Skeletal muscle tissue (tissue), 4 donors: ENCODE data around the gene MYO1D. TPM values are rescaled to one million over a fixed set of nuclear protein-coding genes. Genes with fewer than 3 reads are reported as not detected.

Experiments used
- H3K27ac ChIP-seq: one replicate; pipeline ENCODE4 v1.7.0; 2013; ENCODE audit warnings: mild to moderate bottlenecking, low read depth, low read length, inconsistent platforms
- H3K27me3 ChIP-seq, 3 donors: one replicate each; pipeline ENCODE4 v1.7.0; 2013; ENCODE audit warnings: low read length in 3 of 3; ENCODE audit not compliant: control insufficient read depth in 3 of 3, insufficient read depth in 3 of 3
- H3K36me3 ChIP-seq, 3 donors: one replicate each; pipeline ENCODE4 v1.7.0; 2013; ENCODE audit warnings: low read length in 3 of 3; ENCODE audit not compliant: control insufficient read depth in 3 of 3, insufficient read depth in 3 of 3
- H3K4me1 ChIP-seq, 3 donors: one replicate each; pipeline ENCODE4 v1.7.0; 2013; ENCODE audit warnings: low read length in 3 of 3, mild to moderate bottlenecking in 3 of 3; ENCODE audit not compliant: control insufficient read depth in 3 of 3, insufficient read depth in 3 of 3
- H3K4me3 ChIP-seq, 3 donors: one replicate each; pipeline ENCODE4 v1.7.0; 2013; ENCODE audit warnings: low read length in 3 of 3
- H3K9ac ChIP-seq, 3 donors: one replicate each; pipeline ENCODE4 v1.7.0; 2013; ENCODE audit warnings: low read length in 3 of 3, mild to moderate bottlenecking in 3 of 3, moderate library complexity in 2 of 3, low read depth in 1 of 3
- H3K9me3 ChIP-seq, 3 donors: one replicate each; pipeline ENCODE4 v1.7.0; 2013; ENCODE audit warnings: low read length in 3 of 3; ENCODE audit not compliant: control insufficient read depth in 3 of 3
- total RNA-seq: library from RNA; depleted of rRNA; stranded (reverse); fragments of >200 nt; gene quantifications from one replicate; pipeline ENCODE4 v1.2.3, GENCODE V29; 2014
- donor health status: Osteomylitis.

MYO1D gene
- total RNA-seq, 1 donor from 2014 or later: 15.1 TPM

DNA sequence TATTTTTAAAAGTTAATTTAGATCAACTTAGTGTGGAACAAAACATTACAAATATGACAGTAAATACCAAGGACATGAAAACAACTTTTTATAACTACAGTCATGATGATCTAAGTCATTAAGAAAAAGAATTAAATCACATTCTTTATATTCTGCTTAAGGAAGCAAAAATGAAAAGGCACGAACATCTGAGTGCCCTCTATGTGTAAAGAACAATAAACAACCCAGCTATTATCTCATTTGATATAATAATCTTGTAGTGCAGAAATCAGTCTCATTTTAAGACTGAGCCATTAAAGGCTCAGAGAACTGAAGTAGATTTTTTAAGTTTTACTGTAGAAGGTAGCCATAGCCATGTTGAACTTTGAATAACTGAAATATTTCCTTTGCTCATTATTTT, 13.4 kb downstream of the MYO1D start:
- peaks cover 0 to 2% (median 0%) of the 10 kb centered on the region in 3 donors for H3K4me1 ChIP-seq
- no peaks in the 10 kb centered on the region for H3K27me3 ChIP-seq
- no peak overlapping the region for H3K27ac ChIP-seq
- H3K9me3 ChIP-seq: no peaks in the 10 kb centered on the region
- H3K4me3 ChIP-seq: no peak overlapping the region
- no peak overlapping the region for H3K9ac ChIP-seq
- H3K36me3 ChIP-seq: no peaks in the 10 kb centered on the region

DNA sequence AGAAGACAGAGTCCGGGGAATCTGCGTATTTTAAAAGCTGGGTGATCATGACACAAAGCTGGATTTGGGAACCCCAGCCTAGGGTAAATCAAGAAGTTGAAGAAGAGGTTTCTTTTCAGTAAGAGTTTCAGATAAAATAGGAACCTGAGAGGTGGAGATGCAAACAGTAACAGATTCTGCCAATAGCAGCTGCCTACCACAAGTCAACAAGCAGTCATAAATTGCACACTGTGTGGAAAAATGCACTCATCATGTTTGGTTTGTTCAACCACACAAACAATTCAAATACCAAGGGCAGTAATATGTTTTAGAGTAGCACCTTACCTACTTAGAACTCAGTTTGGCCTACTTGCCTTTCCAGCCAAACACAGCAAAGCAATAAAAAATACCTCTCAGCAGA, 14.0 kb downstream of the MYO1D start:
- H3K36me3 ChIP-seq: no peaks in the 10 kb centered on the region
- H3K27ac ChIP-seq: no peak overlapping the region
- H3K4me1 ChIP-seq: no peaks in the 10 kb centered on the region
- H3K9ac ChIP-seq: no peak overlapping the region
- no peak overlapping the region for H3K4me3 ChIP-seq
- no peaks in the 10 kb centered on the region for H3K27me3 ChIP-seq
- H3K9me3 ChIP-seq: no peaks in the 10 kb centered on the region

DNA sequence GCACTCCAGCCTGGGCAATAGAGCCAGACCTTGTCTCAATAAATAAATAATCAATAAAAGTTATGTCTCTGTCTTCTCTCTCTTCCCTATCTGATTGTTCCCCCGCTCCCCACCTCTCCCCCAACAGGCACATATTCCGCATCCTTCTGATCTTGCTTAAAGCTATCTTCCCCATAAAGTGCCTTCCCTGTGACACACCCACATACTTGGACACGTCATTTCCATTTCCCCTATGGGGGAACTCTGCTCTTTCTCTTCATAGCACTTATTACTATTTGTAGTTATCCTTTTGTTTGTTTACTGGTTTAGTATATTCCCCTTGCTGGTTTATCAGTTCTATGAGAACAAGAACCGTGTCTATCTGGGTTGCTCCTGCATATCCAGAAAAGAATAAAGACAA, 14.9 kb downstream of the MYO1D start:
- H3K27me3 ChIP-seq: no peaks in the 10 kb centered on the region
- H3K9me3 ChIP-seq: no peaks in the 10 kb centered on the region
- no peaks in the 10 kb centered on the region for H3K4me1 ChIP-seq
- no peak overlapping the region for H3K9ac ChIP-seq
- no peak overlapping the region for H3K4me3 ChIP-seq
- H3K27ac ChIP-seq: no peak overlapping the region
- no peaks in the 10 kb centered on the region for H3K36me3 ChIP-seq

DNA sequence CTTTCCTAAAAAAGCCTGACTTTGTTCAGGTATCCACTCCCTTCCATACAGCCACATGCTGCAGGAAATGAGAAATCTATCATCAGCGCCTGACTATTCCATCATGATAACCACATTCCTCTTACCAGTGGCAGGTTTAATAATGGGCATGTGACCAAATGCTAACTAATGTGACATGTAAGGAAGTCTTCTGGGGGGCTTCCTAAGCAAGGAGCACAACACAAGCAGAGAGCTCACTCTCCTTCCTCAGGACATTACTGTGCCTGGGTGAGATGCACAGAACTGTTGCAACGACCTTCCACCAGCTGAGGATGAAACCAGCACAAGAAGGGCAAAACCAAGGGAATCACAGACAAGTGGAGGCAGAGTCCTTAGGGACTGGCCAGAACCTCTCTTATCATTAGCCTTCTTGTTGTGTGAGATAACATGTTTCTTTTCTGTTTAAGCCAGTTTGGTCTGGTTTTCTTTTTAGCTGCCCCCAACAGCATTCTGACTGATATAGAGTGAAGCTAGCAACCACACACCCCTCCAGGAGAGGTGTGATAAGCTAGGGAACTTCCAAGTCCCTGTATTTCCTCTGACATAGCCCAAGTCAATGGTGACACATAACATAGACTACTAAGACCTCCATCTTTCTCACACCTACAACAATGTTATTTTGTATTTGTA, 16.9 kb downstream of the MYO1D start:
- no peaks in the 10 kb centered on the region for H3K36me3 ChIP-seq

DNA sequence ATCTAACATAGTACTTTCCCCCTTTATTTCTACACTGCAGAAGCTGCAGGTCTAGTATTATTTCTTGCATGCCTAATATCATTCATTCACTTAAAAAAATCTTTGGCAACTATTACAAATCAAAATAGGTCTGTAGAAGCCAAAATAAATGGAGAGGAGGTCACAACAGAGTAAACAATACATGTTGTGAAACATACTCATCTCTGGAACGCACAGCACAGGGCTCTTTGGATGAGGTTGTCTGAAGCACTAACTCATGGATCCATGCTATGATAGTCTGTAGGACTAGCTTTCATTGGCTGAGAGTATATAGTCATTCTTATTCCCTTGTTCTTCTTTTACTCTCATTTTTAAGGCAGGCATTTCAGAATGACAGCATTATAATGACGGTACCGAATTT, 21.3 kb downstream of the MYO1D start:
- no peaks in the 10 kb centered on the region for H3K9me3 ChIP-seq
- H3K4me3 ChIP-seq: no peak overlapping the region
- H3K27me3 ChIP-seq: no peaks in the 10 kb centered on the region
- H3K4me1 ChIP-seq: no peaks in the 10 kb centered on the region
- no peaks in the 10 kb centered on the region for H3K36me3 ChIP-seq
- no peak overlapping the region for H3K9ac ChIP-seq
- H3K27ac ChIP-seq: no peak overlapping the region

More for the DNA sequence above, 16.9 kb downstream of the MYO1D start:
- Histone ChIP-seq H3K9me3 (no peaks in the 10 kb centered on the region), H3K4me1 (no peaks in the 10 kb centered on the region), H3K27me3 (no peaks in the 10 kb centered on the region), H3K4me3 (no peak overlapping the region), H3K9ac (no peak overlapping the region), H3K27ac (no peak overlapping the region)

DNA sequence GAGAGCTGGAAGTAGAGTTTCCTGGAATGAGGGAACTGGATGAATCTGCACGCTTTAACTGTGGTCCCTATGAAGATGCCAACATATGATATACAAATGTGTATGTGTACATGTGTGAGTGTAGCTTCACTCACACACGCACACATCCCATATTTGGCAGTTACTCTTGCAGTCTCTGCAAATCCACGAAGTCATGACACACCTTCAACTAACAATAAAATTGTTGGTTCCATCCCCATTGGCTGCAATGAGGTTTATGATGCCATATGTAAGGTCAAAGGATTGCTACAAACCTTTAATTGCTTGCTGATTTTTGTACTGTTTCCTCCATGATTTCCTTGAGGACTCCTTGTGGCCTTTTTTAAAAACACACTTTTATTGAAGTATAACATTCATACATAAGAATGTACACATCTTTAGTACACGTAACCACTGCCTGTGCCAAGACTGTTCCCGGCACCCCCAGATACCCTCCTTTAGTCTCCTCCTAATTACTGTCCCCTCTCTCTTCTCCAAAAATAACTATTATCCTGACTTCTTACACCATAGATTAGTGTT, 22.0 kb downstream of the MYO1D start:
- Histone ChIP-seq H3K27me3 (no peaks in the 10 kb centered on the region), H3K36me3 (no peaks in the 10 kb centered on the region), H3K9me3 (no peaks in the 10 kb centered on the region), H3K4me1 (no peaks in the 10 kb centered on the region), H3K27ac (no peak overlapping the region), H3K4me3 (no peak overlapping the region), H3K9ac (no peak overlapping the region)

DNA sequence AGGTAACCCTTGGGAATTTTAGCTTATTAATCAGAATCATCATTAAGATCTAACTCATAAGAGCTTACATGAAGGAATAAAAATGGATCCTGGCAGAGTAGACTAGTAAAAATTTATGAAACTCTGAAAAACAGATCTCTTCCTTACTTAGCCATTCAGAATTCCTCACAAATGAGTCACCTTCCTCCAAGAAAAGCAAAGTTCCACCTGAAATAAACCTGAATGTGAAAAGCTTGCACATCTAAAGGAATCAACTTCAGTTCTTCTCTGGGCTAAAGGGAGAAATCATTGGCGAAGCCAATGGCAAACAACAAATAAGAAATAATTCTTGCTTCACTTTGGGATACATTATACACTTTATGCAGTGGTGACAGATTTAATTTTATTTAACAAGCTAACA, 22.7 kb downstream of the MYO1D start:
- no peaks in the 10 kb centered on the region for H3K36me3 ChIP-seq
- no peaks in the 10 kb centered on the region for H3K9me3 ChIP-seq
- H3K4me1 ChIP-seq: no peaks in the 10 kb centered on the region
- no peak overlapping the region for H3K9ac ChIP-seq
- no peaks in the 10 kb centered on the region for H3K27me3 ChIP-seq
- no peak overlapping the region for H3K27ac ChIP-seq
- no peak overlapping the region for H3K4me3 ChIP-seq

DNA sequence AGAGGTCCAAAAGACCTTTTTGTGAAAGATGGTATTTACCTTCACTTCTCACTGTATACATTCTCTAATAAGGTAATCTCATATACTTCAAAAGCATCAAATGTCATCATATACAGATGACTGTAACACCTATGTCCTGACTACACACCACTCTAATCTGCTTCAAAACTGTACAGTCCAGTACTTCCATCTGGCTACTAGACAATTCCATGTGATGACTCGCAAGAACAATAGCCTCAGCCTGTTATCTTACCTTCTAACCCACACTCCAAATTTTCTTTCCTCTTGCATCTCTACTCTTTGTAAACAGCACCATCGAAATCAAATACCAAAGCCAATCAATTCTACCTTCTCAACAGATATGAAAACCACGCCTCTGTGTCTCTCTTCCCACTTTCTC, 24.1 kb downstream of the MYO1D start:
- Histone ChIP-seq H3K27me3 (no peaks in the 10 kb centered on the region), H3K9ac (no peak overlapping the region), H3K27ac (no peak overlapping the region), H3K4me1 (no peaks in the 10 kb centered on the region), H3K4me3 (no peak overlapping the region), H3K9me3 (no peaks in the 10 kb centered on the region), H3K36me3 (no peaks in the 10 kb centered on the region)

DNA sequence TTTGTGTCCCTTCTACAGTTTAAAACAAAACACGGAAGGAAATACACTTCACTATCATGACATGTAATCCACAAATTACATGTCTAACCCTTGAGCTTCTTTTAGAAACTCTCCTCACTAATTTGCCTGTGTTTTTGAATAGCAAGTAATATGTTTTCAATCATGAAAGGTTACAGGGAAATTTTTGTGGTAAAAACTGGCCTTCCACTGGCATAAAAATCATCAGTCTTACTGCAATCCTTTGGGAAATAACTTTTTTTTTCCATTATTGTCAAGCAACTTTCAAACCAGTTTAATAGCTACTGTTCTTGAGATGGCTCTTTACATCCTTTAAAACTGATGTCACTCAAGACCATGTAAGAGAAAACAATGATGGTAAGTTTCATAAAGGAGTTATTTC, 27.0 kb downstream of the MYO1D start:
- Histone ChIP-seq H3K27ac (no peak overlapping the region), H3K27me3 (no peaks in the 10 kb centered on the region), H3K9ac (no peak overlapping the region), H3K36me3 (no peaks in the 10 kb centered on the region), H3K4me3 (no peak overlapping the region), H3K4me1 (no peaks in the 10 kb centered on the region), H3K9me3 (no peaks in the 10 kb centered on the region)

DNA sequence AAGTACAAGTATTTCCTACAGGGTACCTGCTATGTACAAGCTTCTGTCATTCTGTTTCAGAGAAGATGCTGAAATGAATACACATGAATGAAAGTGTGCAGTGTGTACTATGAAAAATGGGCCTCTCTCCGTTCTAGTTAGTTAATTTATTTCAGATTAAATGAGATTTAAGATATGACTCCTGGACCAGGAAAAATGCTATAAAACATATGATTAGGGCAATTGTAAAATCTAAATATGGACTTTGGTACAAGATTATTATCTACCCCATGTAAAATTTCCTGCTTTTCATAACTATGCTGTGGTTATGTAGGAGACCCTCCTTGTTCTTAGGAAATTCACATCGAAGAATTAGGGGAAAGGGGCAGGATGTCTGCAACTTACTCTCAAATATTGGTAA, 28.9 kb downstream of the MYO1D start:
- no peaks in the 10 kb centered on the region for H3K9me3 ChIP-seq
- no peak overlapping the region for H3K4me3 ChIP-seq

More for the DNA sequence above, 28.9 kb downstream of the MYO1D start:
- H3K9ac ChIP-seq: no peak overlapping the region
- H3K27ac ChIP-seq: no peak overlapping the region
- no peaks in the 10 kb centered on the region for H3K4me1 ChIP-seq
- no peaks in the 10 kb centered on the region for H3K27me3 ChIP-seq
- no peaks in the 10 kb centered on the region for H3K36me3 ChIP-seq
